GM12878 (cell line): Measurements from ENCODE around the gene ASB3. TPM values are rescaled to one million over a fixed set of nuclear protein-coding genes. Genes with fewer than 3 reads are reported as not detected.

Source experiments
- ATAC-seq: fragments of 200-7000 bp; cut with Tn5 transposase; 3 replicates; pipeline ENCODE4 v1.9.1; 2020; ENCODE audit warnings: mild to moderate bottlenecking, moderate library complexity
- BruUV-seq: library from RNA; stranded (reverse); fragments of 400-500 nt; replicated peaks from 2 replicates; lab custom pipeline; 2021; lab: Mats Ljungman, UMichigan
- CTCF ChIA-PET: fragments of 300-600 bp; sonication (Branson Sonifier 250); formaldehyde crosslinking; extraction: SDS; loops from one replicate; lab custom pipeline; 2021; ENCODE audit warnings: inconsistent platforms; lab: Yijun Ruan, JAX
- POLR2A ChIA-PET: fragments of 350-600 bp; formaldehyde crosslinking; extraction: SDS; loops from one replicate; lab custom pipeline; 2021; ENCODE audit warnings: inconsistent platforms; lab: Charles Lee
- RAD21 ChIA-PET: fragments of 300-600 bp; sonication (Branson Sonifier 250); formaldehyde crosslinking; loops from one replicate; lab custom pipeline; 2023; ENCODE audit warnings: antibody characterized with exemption; ENCODE audit not compliant: unreplicated experiment; lab: Charles Lee
- SMC1A ChIA-PET: fragments of 300-600 bp; sonication (Branson Sonifier 250); formaldehyde crosslinking; loops from one replicate; lab custom pipeline; 2023; ENCODE audit not compliant: unreplicated experiment, uncharacterized antibody; lab: Charles Lee
- DNase-seq: peaks from one replicate; pipeline ENCODE4 v3.0.0-alpha.2; 2011; ENCODE audit warnings: low read depth, low spot score
- FAIRE-seq: peaks from 3 replicates; lab custom pipeline; 2011; peaks lifted over from hg19 to GRCh38; lab: Jason Lieb, UNC
- H2AFZ ChIP-seq: 2 replicates; pipeline ENCODE4 v1.6.0; 2011; ENCODE audit warnings: low read depth, low read length, control low read depth; ENCODE audit not compliant: control insufficient read depth
- H3K27ac ChIP-seq: 2 replicates; pipeline ENCODE4 v1.5.1; 2011; ENCODE audit warnings: control low read depth; ENCODE audit not compliant: control insufficient read depth, insufficient read depth
- H3K27me3 ChIP-seq, 2 experiments: replicated peaks in 1 of 2; 2 replicates each; pipeline versions ENCODE4 v1.6.0 to v1.6.1; 2011; ENCODE audit warnings: low read length in 1 of 2; ENCODE audit not compliant: control insufficient read depth in 2 of 2, insufficient read depth in 2 of 2
- H3K36me3 ChIP-seq, 2 experiments: 2 replicates each; pipeline ENCODE4 v1.5.1; 2011; ENCODE audit warnings: low read length in 1 of 2; ENCODE audit not compliant: control insufficient read depth in 2 of 2, insufficient read depth in 2 of 2
- H3K4me1 ChIP-seq: 2 replicates; pipeline ENCODE4 v1.6.1; 2011; ENCODE audit warnings: mild to moderate bottlenecking, low read length, moderate library complexity, mixed read lengths; ENCODE audit not compliant: control insufficient read depth, insufficient read depth
- H3K4me2 ChIP-seq: 2 replicates; pipeline ENCODE4 v1.6.0; 2011; ENCODE audit warnings: control low read depth; ENCODE audit not compliant: control insufficient read depth, insufficient read depth
- H3K4me3 ChIP-seq: fragments of 200-600 bp; sonication (generic); 2 replicates; pipeline ENCODE4 v1.5.1; 2016
- H3K79me2 ChIP-seq: 2 replicates; pipeline ENCODE4 v1.6.0; 2011; ENCODE audit warnings: low read length; ENCODE audit not compliant: control insufficient read depth, insufficient read depth
- H3K9ac ChIP-seq: 2 replicates; pipeline ENCODE4 v1.8.0; 2011; ENCODE audit warnings: low read length, control low read depth, mixed read lengths; ENCODE audit not compliant: control insufficient read depth, insufficient read depth
- H3K9me3 ChIP-seq: replicated peaks from 3 replicates; pipeline ENCODE4 v1.5.1; 2011; ENCODE audit warnings: mild to moderate bottlenecking, low read length; ENCODE audit not compliant: control insufficient read depth, insufficient read depth
- H4K20me1 ChIP-seq: 2 replicates; pipeline ENCODE4 v1.6.0; 2011; ENCODE audit not compliant: control insufficient read depth, insufficient read depth
- CBFB ChIP-seq: IDR thresholded peaks from 2 replicates; pipeline ENCODE4 v1.6.1; 2016; ENCODE audit warnings: antibody characterized with exemption, low read depth
- CBX3 ChIP-seq: fragments of 200-600 bp; sonication (generic); IDR thresholded peaks from 2 replicates; pipeline ENCODE4 v1.6.1; 2016; ENCODE audit warnings: low read depth, borderline replicate concordance
- CHD1 ChIP-seq: IDR thresholded peaks from 2 replicates; pipeline ENCODE4 v1.6.1; 2012; ENCODE audit warnings: low read depth, low read length, improper control_type of control experiment
- CTCF ChIP-seq, 3 experiments: IDR thresholded peaks in 2 of 3; conservative IDR thresholded peaks in 1 of 3; 2 replicates each; pipeline ENCODE4 v1.5.1; 2011; ENCODE audit warnings: low read depth in 3 of 3, low read length in 3 of 3, mild to moderate bottlenecking in 3 of 3, control low read depth in 2 of 3, moderate library complexity in 2 of 3, inconsistent platforms in 1 of 3, mixed read lengths in 1 of 3; ENCODE audit not compliant: control insufficient read depth in 2 of 3, insufficient read depth in 1 of 3; ENCODE audit errors: extremely low read depth in 1 of 3
- HDAC2 ChIP-seq: fragments of 200-600 bp; sonication (generic); IDR thresholded peaks from 2 replicates; pipeline ENCODE4 v1.6.1; 2017
- KDM1A ChIP-seq: fragments of 200-600 bp; sonication (generic); IDR thresholded peaks from 2 replicates; pipeline ENCODE4 v1.6.1; 2016; ENCODE audit warnings: borderline replicate concordance
- MTA2 ChIP-seq: fragments of 450-650 bp; IDR thresholded peaks from 2 replicates; pipeline ENCODE4 v1.6.1; 2016; ENCODE audit warnings: low read depth, mild to moderate bottlenecking, moderate library complexity
- MYB ChIP-seq: fragments of 150-350 bp; IDR thresholded peaks from 2 replicates; pipeline ENCODE4 v1.6.1; 2014; ENCODE audit warnings: mild to moderate bottlenecking, low read depth, low read length, borderline replicate concordance
- NFXL1 ChIP-seq: fragments of 450-650 bp; IDR thresholded peaks from 2 replicates; pipeline ENCODE4 v1.6.1; 2017; ENCODE audit warnings: antibody characterized with exemption, mild to moderate bottlenecking, borderline replicate concordance
- NR2C1 ChIP-seq: fragments of 450-650 bp; IDR thresholded peaks from 2 replicates; pipeline ENCODE4 v1.6.1; 2017; ENCODE audit warnings: antibody characterized with exemption, mild to moderate bottlenecking, moderate library complexity
- NRF1 ChIP-seq: conservative IDR thresholded peaks from 2 replicates; pipeline ENCODE4 v1.6.1; 2011; ENCODE audit warnings: mild to moderate bottlenecking, low read depth, low read length, improper control_type of control experiment
- RELB ChIP-seq: fragments of 450-650 bp; IDR thresholded peaks from 2 replicates; pipeline ENCODE4 v1.6.1; 2017; ENCODE audit warnings: low read depth, mild to moderate bottlenecking, moderate library complexity
- SREBF1 ChIP-seq: IDR thresholded peaks from 2 replicates; pipeline ENCODE4 v1.6.1; 2012; ENCODE audit warnings: mild to moderate bottlenecking, low read length
- TCF12 ChIP-seq: IDR thresholded peaks from 2 replicates; pipeline ENCODE4 v1.6.1; 2011; ENCODE audit warnings: low read depth, mild to moderate bottlenecking, low read length
- YBX1 ChIP-seq: fragments of 450-650 bp; IDR thresholded peaks from 2 replicates; pipeline ENCODE4 v1.6.1; 2016; ENCODE audit warnings: antibody characterized with exemption
- ZNF687 ChIP-seq: fragments of 450-650 bp; IDR thresholded peaks from 2 replicates; pipeline ENCODE4 v1.6.1; 2017; ENCODE audit warnings: mild to moderate bottlenecking, moderate library complexity
- WGBS: methylation state at CpG from one replicate; pipeline ENCODE4 v1.1.6; 2016; ENCODE audit warnings: low lambda C conversion rate; ENCODE audit not compliant: insufficient replicate concordance, insufficient coverage; ENCODE audit errors: missing lambda C conversion rate; 5-methylcytosine and 5-hydroxymethylcytosine counted together
- in situ Hi-C: fragments of 300-500 bp; cut with MboI; formaldehyde crosslinking; loops from 9 replicates; pipeline ENCODE4 v1.14.3; 2018; ENCODE audit warnings: mixed read lengths
- intact Hi-C: fragments of 100-400 bp; cut with micrococcal nuclease; formaldehyde crosslinking; loops from one replicate; pipeline ENCODE4 v1.14.2; 2022; ENCODE audit not compliant: unreplicated experiment
- polyA plus RNA-seq, 11 experiments: library from polyadenylated mRNA; depleted of rRNA in 4 of 11; unstranded in 6 of 11; stranded (reverse) in 5 of 11; fragments of >200 nt; fragmentation: Nextera tagmentation in 4 of 11; fragmentation: Illumina TruSeq in 1 of 11; extraction: Ambion mirVana in 4 of 11; extraction: Trizol in 1 of 11; gene quantifications; 1 replicate in 1 of 11; 2 replicates in 10 of 11; pipeline versions ENCODE4 v1.2.1 to v1.2.3, GENCODE V29; 2011 to 2016; ENCODE audit warnings: inconsistent platforms in 2 of 11, missing spikeins in 2 of 11, low read depth in 1 of 11
- total RNA-seq, 4 experiments: library from RNA; depleted of rRNA in 3 of 4; stranded (reverse); fragments of >200 nt in 3 of 4; fragmentation: Illumina TruSeq in 1 of 4; extraction: Trizol in 1 of 4; gene quantifications; 2 replicates each; pipeline versions ENCODE4 v1.2.1 to v1.2.3, GENCODE V29; 2013 to 2021

Gene ASB3
- total and polyA plus RNA-seq, 10 of the 15 experiments (the other 5 are each of a cell fraction or from before 2014, with no cell fraction given): 16.4 to 30.9 (median 22.6) TPM

- Histone ChIP-seq H3K36me3 (peaks cover 0 to 3% of the 10 kb centered on the region in 2 experiments; a peak in 3 of 4 replicates), H3K4me2 (no peak overlapping the region), H3K4me1 (no peaks in the 10 kb centered on the region), H3K27me3 (no peaks in the 10 kb centered on the region), H3K9ac (no peak overlapping the region), H4K20me1 (no peaks in the 10 kb centered on the region), H2AFZ (no peak overlapping the region), H3K9me3 (no peaks in the 10 kb centered on the region), H3K4me3 (no peak overlapping the region), H3K27ac (no peak overlapping the region), H3K79me2 (no peaks in the 10 kb centered on the region)
- WGBS: 96% methylated on average over 3 of the region's 3 CpGs
- FAIRE-seq (no peak), ATAC-seq (no peak), DNase-seq (no peak)
- BruUV-seq: no TSS peak
- intact Hi-C loops (loop anchor here (5.0 kb wide), 1 partner anchor 397 kb away; no protein-coding TSS in a partner anchor), in situ Hi-C loops (no loop called here)
- ChIA-PET RAD21 (interaction anchor here (0.7 kb wide), 1 partner anchor 390 kb away, joined by 5 read pairs; no protein-coding TSS in a partner anchor), SMC1A (interaction anchor here (0.6 kb wide), 1 partner anchor 1199 kb away, joined by 3 read pairs; no protein-coding TSS in a partner anchor), CTCF (no interaction called here), POLR2A (interaction anchor here (0.5 to 0.6 kb wide), 2 partner anchors 120 to 606 kb away, joined by 3 read pairs; no protein-coding TSS in a partner anchor)
- TF ChIP-seq RELB (no peak), HDAC2 (no peak), CTCF (IDR thresholded peaks at IDR 0.05 in 2 of 3, conservative IDR thresholded peaks at IDR 0.05 in 1 of 3; ENCODE audit: control insufficient read depth in 2 of 3, extremely low read depth in 1 of 3, insufficient read depth in 1 of 3, low read depth in 3 of 3, low read length in 3 of 3) (no peak), ZNF687 (no peak), SREBF1 (no peak), NRF1 (no peak), NR2C1 (no peak), CHD1 (no peak), MTA2 (no peak), NFXL1 (no peak), KDM1A (no peak), MYB (no peak), TCF12 (no peak), CBFB (no peak), CBX3 (no peak), YBX1 (no peak)
Observed at GRCh38 chr2:53818854-53819435, 32.2 kb upstream of the ASB3 start.
